ENCODE data around the gene LHX4.

LHX4 gene

DNA sequence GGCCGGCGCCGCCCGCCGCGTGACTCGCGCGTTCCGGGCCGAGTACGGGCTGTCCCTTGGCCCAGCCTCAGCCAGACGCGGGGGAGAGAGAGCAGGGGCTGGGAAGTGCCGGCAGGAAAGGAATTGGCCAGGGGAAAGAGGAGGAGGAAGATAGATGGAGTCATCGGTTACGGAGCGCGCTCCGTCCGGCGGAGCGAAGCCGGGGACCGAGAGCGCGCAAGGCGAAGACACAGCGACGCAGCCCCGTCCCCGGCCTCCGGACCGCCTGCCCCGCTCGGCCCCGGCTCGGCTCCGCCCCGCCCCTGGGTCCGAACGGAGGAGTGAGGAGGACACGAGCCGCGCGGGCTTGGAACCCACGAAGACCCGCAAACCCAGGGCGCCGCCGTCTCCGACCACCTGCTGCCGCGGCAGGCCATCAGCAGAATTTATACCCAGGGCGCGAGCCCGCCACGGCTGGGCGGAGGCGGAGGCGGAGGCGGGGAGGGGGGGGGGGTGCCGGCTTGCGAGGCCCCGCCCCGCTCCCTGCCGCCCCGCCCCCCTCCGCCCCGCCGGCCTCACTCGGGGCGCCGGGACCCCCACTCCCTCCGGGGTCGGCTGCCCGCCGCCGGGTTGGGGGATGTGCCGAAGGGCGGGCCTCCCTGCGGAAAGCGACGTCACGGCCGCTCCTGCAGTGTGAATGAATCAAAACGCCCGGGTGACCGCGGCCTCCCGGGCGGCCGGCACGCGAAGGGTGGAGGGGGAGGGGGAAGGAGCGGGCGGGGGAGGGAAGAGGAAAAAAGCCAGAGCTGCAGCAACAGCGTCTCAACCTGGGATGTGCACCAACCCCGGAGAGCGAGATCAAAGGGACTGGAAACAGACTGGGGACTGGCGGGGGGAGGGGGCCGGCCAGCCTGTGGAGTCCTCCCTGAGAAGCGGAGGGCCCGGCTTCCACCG, at the start of gene LHX4:
Gene LHX4 (plus strand): TSS at position 782 of the 933 bp plus-strand sequence. CDS start 266 bp downstream, outside the sequence.
- TF ChIP-seq, protein P1, sequence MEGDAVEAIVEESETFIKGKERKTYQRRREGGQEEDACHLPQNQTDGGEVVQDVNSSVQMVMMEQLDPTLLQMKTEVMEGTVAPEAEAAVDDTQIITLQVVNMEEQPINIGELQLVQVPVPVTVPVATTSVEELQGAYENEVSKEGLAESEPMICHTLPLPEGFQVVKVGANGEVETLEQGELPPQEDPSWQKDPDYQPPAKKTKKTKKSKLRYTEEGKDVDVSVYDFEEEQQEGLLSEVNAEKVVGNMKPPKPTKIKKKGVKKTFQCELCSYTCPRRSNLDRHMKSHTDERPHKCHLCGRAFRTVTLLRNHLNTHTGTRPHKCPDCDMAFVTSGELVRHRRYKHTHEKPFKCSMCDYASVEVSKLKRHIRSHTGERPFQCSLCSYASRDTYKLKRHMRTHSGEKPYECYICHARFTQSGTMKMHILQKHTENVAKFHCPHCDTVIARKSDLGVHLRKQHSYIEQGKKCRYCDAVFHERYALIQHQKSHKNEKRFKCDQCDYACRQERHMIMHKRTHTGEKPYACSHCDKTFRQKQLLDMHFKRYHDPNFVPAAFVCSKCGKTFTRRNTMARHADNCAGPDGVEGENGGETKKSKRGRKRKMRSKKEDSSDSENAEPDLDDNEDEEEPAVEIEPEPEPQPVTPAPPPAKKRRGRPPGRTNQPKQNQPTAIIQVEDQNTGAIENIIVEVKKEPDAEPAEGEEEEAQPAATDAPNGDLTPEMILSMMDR (conservative IDR thresholded peaks at IDR 0.05) = no peak
- peak within 1 kb of the TSS; percentile 66 for H3K27ac ChIP-seq

DNA sequence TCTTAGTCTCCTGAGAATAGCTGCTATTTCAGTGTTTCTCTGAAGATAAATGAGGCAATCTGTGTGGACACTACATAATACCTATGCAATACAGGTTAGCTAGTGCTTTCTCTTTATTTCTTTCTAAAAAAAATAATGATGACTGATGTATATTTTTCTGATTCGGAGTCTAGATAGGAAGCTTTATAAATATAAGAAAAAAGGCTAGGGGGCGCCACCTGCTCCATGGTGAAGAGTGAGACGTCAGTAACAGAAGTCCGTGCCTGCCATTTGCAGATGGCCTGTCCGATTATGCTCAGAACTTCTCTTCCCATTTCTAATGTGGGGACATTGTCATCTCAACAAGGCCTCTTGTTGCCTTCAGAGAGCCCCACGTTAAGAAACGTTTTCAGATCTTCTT, 49.0 kb upstream of the LHX4 start:
- TF ChIP-seq, protein P1 (conservative IDR thresholded peaks at IDR 0.05) = peak; percentile 31; the same call in 1 of the 2 replicates

DNA sequence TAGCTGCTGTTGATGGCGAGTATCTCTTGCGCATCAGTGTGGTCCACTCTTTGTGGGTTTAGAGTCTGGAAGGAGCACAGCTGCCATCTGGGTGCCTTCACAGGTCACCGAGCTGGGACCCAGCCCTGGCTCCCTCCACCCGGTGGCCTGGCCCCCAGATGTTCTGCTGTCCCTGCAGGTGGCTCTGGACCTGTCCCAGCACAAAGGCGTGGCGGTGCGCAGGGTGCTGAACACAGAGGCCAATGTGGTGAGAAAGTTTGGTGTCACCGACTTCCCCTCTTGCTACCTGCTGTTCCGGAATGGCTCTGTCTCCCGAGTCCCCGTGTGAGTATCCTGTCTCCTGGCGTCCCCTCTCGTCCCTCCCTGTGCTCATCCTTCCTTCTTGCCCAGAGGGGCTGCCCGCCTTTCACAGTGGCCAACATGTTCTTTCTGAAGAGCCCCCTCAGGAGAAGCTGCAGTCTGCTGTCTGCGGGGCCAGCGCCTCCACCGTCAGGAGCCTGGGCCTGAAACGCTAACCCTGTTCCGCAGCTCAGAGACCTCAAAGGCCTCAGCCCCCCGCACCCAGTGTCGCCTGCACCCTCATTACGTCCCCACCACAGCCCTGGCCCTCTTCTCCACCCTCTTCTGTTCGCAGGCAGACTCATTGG, 47.9 kb upstream of the LHX4 start:
- TF ChIP-seq, protein P1 (conservative IDR thresholded peaks at IDR 0.05) = no peak
- H3K27ac ChIP-seq = no peak overlapping the region

More for the DNA sequence above, 49.0 kb upstream of the LHX4 start:
- H3K27ac ChIP-seq = no peak overlapping the region

DNA sequence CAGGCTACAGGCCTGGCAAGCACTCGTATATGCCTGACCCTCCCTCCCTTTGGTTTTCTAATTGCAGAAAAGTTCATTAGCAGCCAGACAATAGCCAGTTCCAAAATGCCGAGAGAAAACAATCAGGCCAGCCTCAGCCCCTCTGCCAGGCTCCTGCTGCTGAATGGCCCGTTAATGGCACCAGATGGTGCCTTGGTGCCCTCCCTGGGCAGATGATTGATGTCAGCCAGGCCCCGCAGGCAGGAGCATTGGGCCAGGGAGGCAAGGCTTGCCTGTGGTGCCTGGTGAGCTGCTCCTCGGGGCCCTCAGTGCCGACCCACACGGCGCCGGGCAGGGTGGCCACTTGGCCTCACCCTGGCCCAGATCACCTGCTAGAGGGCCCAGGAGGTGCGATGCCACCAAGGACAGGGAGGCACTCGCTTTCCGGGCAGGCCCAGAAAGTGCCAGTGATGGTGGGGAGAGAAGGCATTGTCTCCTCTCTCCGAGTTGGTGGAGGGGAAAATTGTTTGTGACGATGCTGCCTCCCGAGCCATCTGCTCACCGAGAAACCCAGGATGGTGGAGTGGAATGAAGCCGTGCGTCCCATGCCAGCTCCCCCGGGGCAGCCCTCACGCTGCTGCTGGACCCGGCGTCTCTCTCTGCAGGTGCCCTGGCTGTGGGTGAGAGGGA, 47.3 kb upstream of the LHX4 start:
- TF ChIP-seq, protein P1 (conservative IDR thresholded peaks at IDR 0.05) = no peak
- H3K27ac ChIP-seq = no peak overlapping the region

DNA sequence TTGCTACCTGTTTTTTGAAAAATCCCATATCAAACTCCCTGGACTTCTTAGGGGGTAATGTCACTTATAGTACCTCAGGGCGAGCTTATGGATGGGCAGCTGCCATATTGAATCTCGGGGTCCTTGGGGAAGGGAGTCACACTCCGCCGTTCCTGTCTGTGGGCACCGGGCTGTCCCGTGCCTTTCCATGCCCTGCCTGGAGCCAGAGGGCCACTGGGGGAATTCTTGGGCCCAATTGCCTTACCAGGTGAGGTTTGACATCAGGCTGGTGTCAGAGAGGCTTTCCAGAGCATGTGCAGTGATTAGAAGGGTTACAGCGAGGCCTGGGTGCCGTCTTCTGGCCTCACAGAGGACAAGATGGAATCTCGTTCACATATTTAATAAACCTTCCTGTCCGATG, 46.6 kb upstream of the LHX4 start:
- no peak overlapping the region for H3K27ac ChIP-seq
- TF ChIP-seq, protein P1 (conservative IDR thresholded peaks at IDR 0.05) = no peak

DNA sequence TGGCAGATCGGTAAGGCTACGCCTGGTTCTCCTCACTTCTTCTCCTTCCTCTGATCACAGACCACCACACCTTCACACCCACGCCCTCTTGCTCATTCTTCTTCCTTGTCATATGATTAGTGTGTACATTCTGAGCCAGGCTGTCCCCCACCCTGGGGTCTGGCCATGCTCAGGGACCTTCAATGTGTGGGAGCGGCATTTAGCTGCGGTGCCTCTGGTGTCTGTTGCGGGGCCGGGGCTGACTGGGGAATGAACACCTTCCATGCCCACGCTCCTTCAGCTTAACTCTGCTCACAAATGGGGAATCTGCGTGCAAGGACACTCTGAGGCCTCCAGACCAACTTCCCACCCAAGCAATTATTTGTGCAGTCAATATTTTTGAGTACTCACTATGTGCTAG, 46.0 kb upstream of the LHX4 start:
- TF ChIP-seq, protein P1 (conservative IDR thresholded peaks at IDR 0.05) = no peak
- no peak overlapping the region for H3K27ac ChIP-seq

DNA sequence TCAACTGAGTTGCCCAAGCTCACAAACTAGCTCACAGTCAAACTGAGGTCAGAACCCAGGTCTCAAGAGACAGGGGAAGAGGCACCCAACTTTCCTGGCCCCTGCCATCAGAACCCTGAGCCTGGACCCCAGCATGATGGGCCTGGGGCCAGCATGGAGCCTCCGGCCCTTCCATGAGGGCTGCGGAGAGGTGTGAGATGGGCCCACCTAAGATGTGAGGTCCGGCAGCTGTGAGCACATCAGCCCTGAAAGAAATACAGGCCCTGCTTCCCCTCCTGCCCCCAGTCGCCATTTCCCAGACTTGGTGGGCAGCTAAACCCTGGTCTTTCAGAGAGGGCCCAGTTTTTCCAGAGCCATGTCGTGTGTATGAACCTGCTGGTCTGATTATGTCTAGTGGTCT, 44.8 kb upstream of the LHX4 start:
- TF ChIP-seq, protein P1 (conservative IDR thresholded peaks at IDR 0.05) = no peak
- H3K27ac ChIP-seq = no peak overlapping the region
